Measurements from ENCODE around the gene CEP164. TPM values are rescaled to one million over a fixed set of nuclear protein-coding genes. Genes with fewer than 3 reads are reported as not detected.
"Not testable (repeated sequence)": the region's sequence is repeated elsewhere in the genome, so short reads cannot be mapped to it uniquely, and the experiment has no call there.

CEP164 gene
- total and polyA plus RNA-seq, 8 donors, result 27.4 to 43.6 (median 33.5) TPM

- intact Hi-C loops (cut with DNase I); H3K27ac ChIP-seq; ATAC-seq; H3K4me3 ChIP-seq; DNase-seq; H3K4me1 ChIP-seq; H3K27me3 ChIP-seq: not testable (repeated sequence)
- Histone ChIP-seq H3K9me3 (peaks cover 0 to 19% of the 10 kb centered on the region in 2 donors), H3K36me3 (peaks cover 4 to 79% of the 10 kb centered on the region in 2 donors)
Measured at GRCh38 chr11:117405898-117406297, 78.2 kb downstream of the CEP164 start.

DNA sequence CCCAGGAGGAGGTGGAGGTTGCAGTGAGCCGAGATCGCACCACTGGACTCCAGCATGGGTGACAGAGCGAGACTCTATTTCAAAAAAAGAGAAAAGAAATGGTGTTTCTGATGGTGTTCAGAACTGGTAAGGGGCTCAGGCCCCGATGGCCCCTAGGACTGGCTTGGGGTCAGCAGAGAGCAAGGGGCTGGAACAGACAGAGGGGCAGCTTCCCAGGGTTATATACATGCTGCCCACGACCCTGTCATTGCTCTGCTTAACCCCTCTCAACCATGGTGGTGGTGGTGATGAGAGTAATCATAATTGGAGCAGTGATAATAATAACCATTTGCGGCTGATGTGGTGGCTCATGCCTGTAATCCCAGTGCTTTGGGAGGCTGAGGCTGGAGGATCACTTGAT lies 79.4 kb downstream of the CEP164 start:
- TF ChIP-seq CTCF (IDR thresholded peaks at IDR 0.05), result no peak
- Histone ChIP-seq H3K27ac (no peak overlapping the region), H3K9me3 (peaks cover 0 to 19% of the 10 kb centered on the region in 2 donors), H3K36me3 (peaks cover 4 to 90% of the 10 kb centered on the region in 2 donors), H3K27me3 (no peaks in the 10 kb centered on the region), H3K4me1 (no peaks in the 10 kb centered on the region), H3K4me3 (no peak overlapping the region)
- DNase-seq, result no peak
- no peak for ATAC-seq
- intact Hi-C loops (cut with DNase I), result no loop called here

GRCh38 chr11:117408356-117408755 lies 80.7 kb downstream of the CEP164 start:
- peaks cover 4 to 82% of the 10 kb centered on the region in 2 donors for H3K36me3 ChIP-seq
- DNase-seq (peak in 1 of 4 donors; percentile 9), ATAC-seq (no peak)
- H3K27ac ChIP-seq, result no peak overlapping the region
- no peak for TF ChIP-seq CTCF (IDR thresholded peaks at IDR 0.05)
- no peaks in the 10 kb centered on the region for H3K27me3 ChIP-seq
- H3K4me3 ChIP-seq, result no peak overlapping the region
- H3K4me1 ChIP-seq, result no peaks in the 10 kb centered on the region
- intact Hi-C loops (cut with DNase I), result no loop called here
- peaks cover 0 to 19% of the 10 kb centered on the region in 2 donors for H3K9me3 ChIP-seq

DNA sequence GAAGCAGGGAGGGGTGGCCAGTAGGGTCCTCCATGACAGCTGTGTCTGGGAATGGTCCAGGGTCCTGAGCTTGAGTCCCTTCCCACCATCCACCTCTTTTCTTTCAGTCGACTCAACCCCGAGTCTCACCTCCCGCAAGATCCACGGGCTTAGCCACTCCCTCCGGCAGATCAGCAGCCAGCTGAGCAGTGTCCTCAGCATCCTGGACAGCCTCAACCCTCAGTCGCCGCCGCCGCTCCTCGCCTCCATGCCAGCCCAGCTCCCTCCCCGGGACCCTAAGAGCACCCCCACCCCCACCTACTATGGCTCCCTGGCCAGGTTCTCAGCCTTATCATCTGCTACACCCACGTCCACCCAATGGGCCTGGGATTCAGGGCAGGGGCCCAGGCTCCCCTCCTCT lies 81.9 kb downstream of the CEP164 start:
- intact Hi-C loops (cut with DNase I), result no loop called here
- TF ChIP-seq CTCF (IDR thresholded peaks at IDR 0.05), result no peak
- no peaks in the 10 kb centered on the region for H3K27me3 ChIP-seq
- no peak overlapping the region for H3K27ac ChIP-seq
- peaks cover 4 to 75% of the 10 kb centered on the region in 2 donors for H3K36me3 ChIP-seq
- H3K9me3 ChIP-seq, result peaks cover 0 to 18% of the 10 kb centered on the region in 2 donors
- H3K4me3 ChIP-seq, result no peak overlapping the region
- DNase-seq (no peak), ATAC-seq (no peak)
- H3K4me1 ChIP-seq, result no peaks in the 10 kb centered on the region

DNA sequence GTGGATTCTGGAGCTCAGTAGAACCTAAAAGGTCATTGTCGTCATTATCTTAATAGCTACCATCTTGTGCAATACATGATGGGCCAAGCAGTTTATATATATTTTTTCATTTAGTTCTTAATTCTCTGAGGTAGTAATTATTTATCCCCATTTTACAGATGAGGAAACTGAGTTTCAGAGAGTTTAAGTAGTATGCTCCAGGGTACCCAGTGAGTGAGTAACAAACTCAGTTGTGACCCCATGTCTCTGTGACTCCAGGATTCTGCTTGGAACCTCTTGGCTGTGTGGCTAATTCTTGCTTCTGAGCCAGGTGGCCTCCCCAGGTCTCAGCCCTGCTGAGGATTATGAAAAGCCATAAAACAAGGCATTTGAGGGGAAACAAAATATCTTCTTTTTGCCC lies 82.6 kb downstream of the CEP164 start:
- intact Hi-C loops (cut with DNase I), result no loop called here
- no peak for TF ChIP-seq CTCF (IDR thresholded peaks at IDR 0.05)
- H3K9me3 ChIP-seq, result peaks cover 0 to 12% of the 10 kb centered on the region in 2 donors
- H3K27ac ChIP-seq, result no peak overlapping the region
- H3K4me1 ChIP-seq, result no peaks in the 10 kb centered on the region
- H3K4me3 ChIP-seq, result no peak overlapping the region
- H3K36me3 ChIP-seq, result peaks cover 2 to 68% of the 10 kb centered on the region in 2 donors
- ATAC-seq (no peak), DNase-seq (no peak)
- no peaks in the 10 kb centered on the region for H3K27me3 ChIP-seq
